GM12878 (cell line): Measurements from ENCODE around the gene SFPQ. TPM values are rescaled to one million over a fixed set of nuclear protein-coding genes. Genes with fewer than 3 reads are reported as not detected.

ENCODE experiments used
- ATAC-seq: fragments of 200-7000 bp; cut with Tn5 transposase; 3 replicates; pipeline ENCODE4 v1.9.1; 2020; ENCODE audit warnings: mild to moderate bottlenecking, moderate library complexity
- BruUV-seq: library from RNA; stranded (reverse); fragments of 400-500 nt; replicated peaks from 2 replicates; lab custom pipeline; 2021; lab: Mats Ljungman, UMichigan
- CTCF ChIA-PET: fragments of 300-600 bp; sonication (Branson Sonifier 250); formaldehyde crosslinking; extraction: SDS; loops from one replicate; lab custom pipeline; 2021; ENCODE audit warnings: inconsistent platforms; lab: Yijun Ruan, JAX
- POLR2A ChIA-PET: fragments of 350-600 bp; formaldehyde crosslinking; extraction: SDS; loops from one replicate; lab custom pipeline; 2021; ENCODE audit warnings: inconsistent platforms; lab: Charles Lee
- RAD21 ChIA-PET: fragments of 300-600 bp; sonication (Branson Sonifier 250); formaldehyde crosslinking; loops from one replicate; lab custom pipeline; 2023; ENCODE audit warnings: antibody characterized with exemption; ENCODE audit not compliant: unreplicated experiment; lab: Charles Lee
- SMC1A ChIA-PET: fragments of 300-600 bp; sonication (Branson Sonifier 250); formaldehyde crosslinking; loops from one replicate; lab custom pipeline; 2023; ENCODE audit not compliant: unreplicated experiment, uncharacterized antibody; lab: Charles Lee
- DNase-seq: peaks from one replicate; pipeline ENCODE4 v3.0.0-alpha.2; 2011; ENCODE audit warnings: low read depth, low spot score
- FAIRE-seq: peaks from 3 replicates; lab custom pipeline; 2011; peaks lifted over from hg19 to GRCh38; lab: Jason Lieb, UNC
- H2AFZ ChIP-seq: 2 replicates; pipeline ENCODE4 v1.6.0; 2011; ENCODE audit warnings: low read depth, low read length, control low read depth; ENCODE audit not compliant: control insufficient read depth
- H3K27ac ChIP-seq: 2 replicates; pipeline ENCODE4 v1.5.1; 2011; ENCODE audit warnings: control low read depth; ENCODE audit not compliant: control insufficient read depth, insufficient read depth
- H3K27me3 ChIP-seq, 2 experiments: replicated peaks in 1 of 2; 2 replicates each; pipeline versions ENCODE4 v1.6.0 to v1.6.1; 2011; ENCODE audit warnings: low read length in 1 of 2; ENCODE audit not compliant: control insufficient read depth in 2 of 2, insufficient read depth in 2 of 2
- H3K36me3 ChIP-seq, 2 experiments: 2 replicates each; pipeline ENCODE4 v1.5.1; 2011; ENCODE audit warnings: low read length in 1 of 2; ENCODE audit not compliant: control insufficient read depth in 2 of 2, insufficient read depth in 2 of 2
- H3K4me1 ChIP-seq: 2 replicates; pipeline ENCODE4 v1.6.1; 2011; ENCODE audit warnings: mild to moderate bottlenecking, low read length, moderate library complexity, mixed read lengths; ENCODE audit not compliant: control insufficient read depth, insufficient read depth
- H3K4me2 ChIP-seq: 2 replicates; pipeline ENCODE4 v1.6.0; 2011; ENCODE audit warnings: control low read depth; ENCODE audit not compliant: control insufficient read depth, insufficient read depth
- H3K4me3 ChIP-seq: fragments of 200-600 bp; sonication (generic); 2 replicates; pipeline ENCODE4 v1.5.1; 2016
- H3K79me2 ChIP-seq: 2 replicates; pipeline ENCODE4 v1.6.0; 2011; ENCODE audit warnings: low read length; ENCODE audit not compliant: control insufficient read depth, insufficient read depth
- H3K9ac ChIP-seq: 2 replicates; pipeline ENCODE4 v1.8.0; 2011; ENCODE audit warnings: low read length, control low read depth, mixed read lengths; ENCODE audit not compliant: control insufficient read depth, insufficient read depth
- H3K9me3 ChIP-seq: replicated peaks from 3 replicates; pipeline ENCODE4 v1.5.1; 2011; ENCODE audit warnings: mild to moderate bottlenecking, low read length; ENCODE audit not compliant: control insufficient read depth, insufficient read depth
- H4K20me1 ChIP-seq: 2 replicates; pipeline ENCODE4 v1.6.0; 2011; ENCODE audit not compliant: control insufficient read depth, insufficient read depth
- CBX5 ChIP-seq: sonication (generic); IDR thresholded peaks from 2 replicates; pipeline ENCODE4 v1.6.1; 2016; ENCODE audit warnings: low read depth, moderate library complexity, mild to moderate bottlenecking, inconsistent platforms
- DPF2 ChIP-seq: fragments of 450-650 bp; IDR thresholded peaks from 2 replicates; pipeline ENCODE4 v1.6.1; 2017; ENCODE audit warnings: mild to moderate bottlenecking
- EP300 ChIP-seq, 2 experiments: fragments of 150-350 bp in 1 of 2; IDR thresholded peaks; 2 replicates each; pipeline ENCODE4 v1.6.1; 2011 to 2012; ENCODE audit warnings: low read depth in 2 of 2, low read length in 2 of 2, borderline replicate concordance in 1 of 2, improper control_type of control experiment in 1 of 2, inconsistent platforms in 1 of 2; ENCODE audit not compliant: control insufficient read depth in 1 of 2
- FOS ChIP-seq: IDR thresholded peaks from 3 replicates; pipeline ENCODE4 v1.6.1; 2011; ENCODE audit warnings: borderline replicate concordance; ENCODE audit not compliant: insufficient read length; ENCODE audit errors: extremely low read depth
- IRF4 ChIP-seq: IDR thresholded peaks from 2 replicates; pipeline ENCODE4 v1.6.1; 2011; ENCODE audit warnings: low read depth, low read length
- NBN ChIP-seq: fragments of 450-650 bp; IDR thresholded peaks from 2 replicates; pipeline ENCODE4 v1.6.1; 2016
- NFXL1 ChIP-seq: fragments of 450-650 bp; IDR thresholded peaks from 2 replicates; pipeline ENCODE4 v1.6.1; 2017; ENCODE audit warnings: antibody characterized with exemption, mild to moderate bottlenecking, borderline replicate concordance
- PAX8 ChIP-seq: fragments of 450-650 bp; IDR thresholded peaks from 2 replicates; pipeline ENCODE4 v1.6.1; 2017; ENCODE audit warnings: mild to moderate bottlenecking, moderate library complexity
- PKNOX1 ChIP-seq: fragments of 450-650 bp; IDR thresholded peaks from 2 replicates; pipeline ENCODE4 v1.6.1; 2016; ENCODE audit warnings: mild to moderate bottlenecking
- POLR2AphosphoS5 ChIP-seq: IDR thresholded peaks from 2 replicates; pipeline ENCODE4 v1.6.1; 2011; ENCODE audit warnings: mild to moderate bottlenecking, low read length, inconsistent platforms
- PRDM15 ChIP-seq: fragments of 450-650 bp; formaldehyde crosslinking; IDR thresholded peaks from 2 replicates; pipeline ENCODE4 v1.4.0; 2020; ENCODE audit warnings: mild to moderate bottlenecking, moderate library complexity
- RB1 ChIP-seq: fragments of 450-650 bp; formaldehyde crosslinking; IDR thresholded peaks from 2 replicates; pipeline ENCODE4 v1.6.1; 2017; ENCODE audit warnings: mild to moderate bottlenecking, borderline replicate concordance
- SRF ChIP-seq, 2 experiments: IDR thresholded peaks; 2 replicates each; pipeline ENCODE4 v1.6.1; 2011; ENCODE audit warnings: low read depth in 2 of 2, low read length in 2 of 2, mild to moderate bottlenecking in 1 of 2, moderate library complexity in 1 of 2
- TARDBP ChIP-seq: IDR thresholded peaks from 2 replicates; pipeline ENCODE4 v1.6.1; 2016; ENCODE audit warnings: borderline replicate concordance
- TCF3 ChIP-seq: IDR thresholded peaks from 2 replicates; pipeline ENCODE4 v1.6.1; 2012; ENCODE audit warnings: low read depth, mild to moderate bottlenecking, low read length, borderline replicate concordance; ENCODE audit not compliant: insufficient read depth
- TCF7 ChIP-seq: IDR thresholded peaks from 2 replicates; pipeline ENCODE4 v1.6.1; 2014; ENCODE audit warnings: antibody characterized with exemption, borderline replicate concordance
- ZBTB11 ChIP-seq: fragments of 450-650 bp; formaldehyde crosslinking; IDR thresholded peaks from 2 replicates; pipeline ENCODE4 v1.5.0; 2022; ENCODE audit warnings: mild to moderate bottlenecking, missing genetic modification characterization
- WGBS: methylation state at CpG from one replicate; pipeline ENCODE4 v1.1.6; 2016; ENCODE audit warnings: low lambda C conversion rate; ENCODE audit not compliant: insufficient replicate concordance, insufficient coverage; ENCODE audit errors: missing lambda C conversion rate; 5-methylcytosine and 5-hydroxymethylcytosine counted together
- in situ Hi-C: fragments of 300-500 bp; cut with MboI; formaldehyde crosslinking; loops from 9 replicates; pipeline ENCODE4 v1.14.3; 2018; ENCODE audit warnings: mixed read lengths
- intact Hi-C: fragments of 100-400 bp; cut with micrococcal nuclease; formaldehyde crosslinking; loops from one replicate; pipeline ENCODE4 v1.14.2; 2022; ENCODE audit not compliant: unreplicated experiment
- polyA plus RNA-seq, 11 experiments: library from polyadenylated mRNA; depleted of rRNA in 4 of 11; unstranded in 6 of 11; stranded (reverse) in 5 of 11; fragments of >200 nt; fragmentation: Nextera tagmentation in 4 of 11; fragmentation: Illumina TruSeq in 1 of 11; extraction: Ambion mirVana in 4 of 11; extraction: Trizol in 1 of 11; gene quantifications; 1 replicate in 1 of 11; 2 replicates in 10 of 11; pipeline versions ENCODE4 v1.2.1 to v1.2.3, GENCODE V29; 2011 to 2016; ENCODE audit warnings: inconsistent platforms in 2 of 11, missing spikeins in 2 of 11, low read depth in 1 of 11
- total RNA-seq, 4 experiments: library from RNA; depleted of rRNA in 3 of 4; stranded (reverse); fragments of >200 nt in 3 of 4; fragmentation: Illumina TruSeq in 1 of 4; extraction: Trizol in 1 of 4; gene quantifications; 2 replicates each; pipeline versions ENCODE4 v1.2.1 to v1.2.3, GENCODE V29; 2013 to 2021

SFPQ gene
- total and polyA plus RNA-seq, 10 of the 15 experiments (the other 5 are each of a cell fraction or from before 2014, with no cell fraction given) = 78.5 to 559 (median 199) TPM

GRCh38 chr1:35211120-35211414, 18.1 kb upstream of the SFPQ start:
- no peaks in the 10 kb centered on the region for H3K9me3 ChIP-seq
- POLR2A ChIA-PET = no interaction called here
- no peaks in the 10 kb centered on the region for H3K4me1 ChIP-seq
- BruUV-seq = no TSS peak
- WGBS = 0% methylated on average over 1 of the region's 1 CpG
- H3K27me3 ChIP-seq = no peaks in the 10 kb centered on the region
- H2AFZ ChIP-seq = no peak overlapping the region
- no peak overlapping the region for H3K27ac ChIP-seq
- in situ Hi-C loops = no loop called here
- no peak for TF ChIP-seq IRF4
- TF ChIP-seq PKNOX1 = no peak
- TF ChIP-seq RB1 = no peak
- TF ChIP-seq SRF (IDR thresholded peaks at IDR 0.05; ENCODE audit: low read depth in 2 of 2, low read length in 2 of 2) = no peak
- TF ChIP-seq TCF7 = no peak
- no peak for TF ChIP-seq TARDBP
- TF ChIP-seq NFXL1 = no peak
- TF ChIP-seq FOS = no peak
- no peak for TF ChIP-seq PRDM15 (CRISPR knock-in tag)
- no peak for TF ChIP-seq POLR2AphosphoS5
- TF ChIP-seq PAX8 = no peak
- TF ChIP-seq TCF3 = no peak
- no peak for TF ChIP-seq ZBTB11 (CRISPR knock-in tag)
- TF ChIP-seq NBN = no peak
- no peak for TF ChIP-seq CBX5
- TF ChIP-seq EP300 (IDR thresholded peaks at IDR 0.05; ENCODE audit: borderline replicate concordance in 1 of 2, control insufficient read depth in 1 of 2, low read depth in 2 of 2, low read length in 2 of 2) = no peak
- no peak for TF ChIP-seq DPF2
- TF ChIP-seq, all 136 proteins: peak for 0
- FAIRE-seq = no peak
- Histone ChIP-seq H4K20me1 (no peaks in the 10 kb centered on the region), H3K9ac (no peak overlapping the region), H3K4me3 (no peak overlapping the region), H3K79me2 (no peaks in the 10 kb centered on the region), H3K4me2 (no peak overlapping the region), H3K36me3 (no peaks in the 10 kb centered on the region)
- ChIA-PET RAD21 (no interaction called here), CTCF (interaction anchor here (0.9 to 1.9 kb wide), 2 partner anchors 9 to 89 kb away, joined by 4 to 8 read pairs; no protein-coding TSS in a partner anchor), SMC1A (interaction anchor here (1.4 kb wide), 1 partner anchor 9 kb away, joined by 3 read pairs; no protein-coding TSS in a partner anchor)
- intact Hi-C loops = no loop called here
- DNase-seq = no peak
- ATAC-seq = no peak
